Measurements from ENCODE around the gene QRICH1. TPM values are rescaled to one million over a fixed set of nuclear protein-coding genes. Genes with fewer than 3 reads are reported as not detected.
A peak's percentile ranks its signal among the peaks of the same experiment; 100 is the strongest.

QRICH1 gene
- polyA plus RNA-seq, 1 of the 3 experiments (the other 2 are of a cell fraction): 58.5 TPM

DNA sequence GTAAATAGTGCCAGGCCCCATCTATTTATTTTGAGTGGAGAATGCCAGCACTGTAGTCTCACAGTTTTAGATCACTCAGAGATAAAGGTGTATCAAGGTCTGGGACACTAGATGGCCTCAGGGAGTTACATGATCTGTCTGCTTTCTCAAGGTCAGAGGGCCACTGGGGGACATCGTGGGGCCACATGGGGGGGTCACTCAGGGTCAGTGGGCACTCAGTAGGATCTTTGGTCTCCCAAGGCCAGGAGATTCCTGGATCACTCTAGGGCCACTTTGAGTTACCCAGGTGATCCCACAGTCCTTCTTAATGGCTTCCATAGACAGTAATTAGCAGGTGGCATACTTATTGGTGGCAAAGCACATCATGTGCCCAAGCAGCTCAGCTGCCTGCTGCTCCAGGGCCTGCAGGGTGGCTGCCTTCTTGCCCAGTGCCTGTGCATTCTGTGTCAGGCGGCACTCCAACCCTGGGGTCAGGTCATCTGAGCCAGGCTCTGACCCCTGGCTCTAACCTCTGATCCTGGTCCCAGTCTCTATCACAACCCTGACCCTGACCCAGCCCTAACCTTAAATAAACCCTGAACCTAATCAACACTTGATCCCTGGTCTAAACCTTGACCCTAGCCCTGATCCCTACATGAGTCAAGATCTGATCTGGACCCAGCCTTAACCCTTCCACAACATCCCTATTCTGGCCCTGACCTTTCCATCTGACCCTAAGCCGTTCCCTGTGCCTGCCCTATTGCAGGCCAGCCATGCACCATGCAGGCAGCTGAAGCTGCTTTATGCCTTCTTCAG lies 40.8 kb upstream of the QRICH1 start:
- 56% methylated on average over 2 of the region's 3 CpGs for WGBS (ENCODE audit: low lambda C conversion rate)
- Histone ChIP-seq H3K36me3 (replicated peaks in 1 of 2; ENCODE audit: control insufficient read depth in 1 of 2, insufficient read depth in 2 of 2, low read length in 1 of 2) (peaks cover 0 to 11% of the 10 kb centered on the region in 2 experiments), H3K4me1 (ENCODE audit: control insufficient read depth in 1 of 2, insufficient read depth in 2 of 2, low read depth in 1 of 2, low read length in 1 of 2) (peaks cover 0 to 18% of the 10 kb centered on the region in 2 experiments; a peak in 1 of 4 replicates), H3K9ac (peak overlapping the region; percentile 75; the same call in 1 of the 2 replicates), H3K9me3 (no peaks in the 10 kb centered on the region), H3K4me2 (peak overlapping the region; percentile 100), H3K79me2 (ENCODE audit: insufficient read depth) (peaks cover 32% of the 10 kb centered on the region), H3K9me2 (no peaks in the 10 kb centered on the region), H4K20me1 (ENCODE audit: insufficient read depth) (no peaks in the 10 kb centered on the region), H3K27me3 (ENCODE audit: insufficient read depth) (no peaks in the 10 kb centered on the region), H3K4me3 (ENCODE audit: low read depth in 2 of 2, low read length in 1 of 2) (no peak overlapping the region), H2AFZ (ENCODE audit: low read depth) (no peak overlapping the region), H3F3A (replicated peaks; ENCODE audit: insufficient read depth) (no peaks in the 10 kb centered on the region), H3K27ac (ENCODE audit: low read depth in 2 of 2, low read length in 1 of 2) (peak overlapping the region in 1 of 2 experiments; percentile 83; a peak in 1 of 4 replicates)
- CTCF ChIA-PET: interaction anchor here (1.6 to 1.9 kb wide), 2 partner anchors 24 to 36 kb away, joined by 5 to 6 read pairs; partner anchors contain the start of gene KLHDC8B
- DNase-seq: no peak
- no peak for TF ChIP-seq ZBTB33 (IDR thresholded peaks at IDR 0.05; ENCODE audit: borderline replicate concordance, low read depth)
- no peak for TF ChIP-seq EZH2phosphoT487 (IDR thresholded peaks at IDR 0.05; ENCODE audit: borderline replicate concordance, low read depth)
- TF ChIP-seq, protein P1, sequence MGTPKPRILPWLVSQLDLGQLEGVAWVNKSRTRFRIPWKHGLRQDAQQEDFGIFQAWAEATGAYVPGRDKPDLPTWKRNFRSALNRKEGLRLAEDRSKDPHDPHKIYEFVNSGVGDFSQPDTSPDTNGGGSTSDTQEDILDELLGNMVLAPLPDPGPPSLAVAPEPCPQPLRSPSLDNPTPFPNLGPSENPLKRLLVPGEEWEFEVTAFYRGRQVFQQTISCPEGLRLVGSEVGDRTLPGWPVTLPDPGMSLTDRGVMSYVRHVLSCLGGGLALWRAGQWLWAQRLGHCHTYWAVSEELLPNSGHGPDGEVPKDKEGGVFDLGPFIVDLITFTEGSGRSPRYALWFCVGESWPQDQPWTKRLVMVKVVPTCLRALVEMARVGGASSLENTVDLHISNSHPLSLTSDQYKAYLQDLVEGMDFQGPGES (IDR thresholded peaks at IDR 0.05; ENCODE audit: low read depth, low read length): no peak
- TF ChIP-seq MXI1 (IDR thresholded peaks at IDR 0.05; ENCODE audit: low read depth, low read length): no peak
- TF ChIP-seq NFIC (IDR thresholded peaks at IDR 0.05; ENCODE audit: borderline replicate concordance): no peak
- no peak for TF ChIP-seq TAF1 (IDR thresholded peaks at IDR 0.05; ENCODE audit: borderline replicate concordance, low read depth, low read length)
- no peak for TF ChIP-seq FOSL2 (IDR thresholded peaks at IDR 0.05; ENCODE audit: borderline replicate concordance, low read depth)
- TF ChIP-seq GABPA (IDR thresholded peaks at IDR 0.05; ENCODE audit: low read depth): no peak
- TF ChIP-seq RAD21 (IDR thresholded peaks at IDR 0.05; ENCODE audit: low read length): no peak
- no peak for TF ChIP-seq USF1 (IDR thresholded peaks at IDR 0.05; ENCODE audit: borderline replicate concordance, low read depth)
- TF ChIP-seq, protein P2, sequence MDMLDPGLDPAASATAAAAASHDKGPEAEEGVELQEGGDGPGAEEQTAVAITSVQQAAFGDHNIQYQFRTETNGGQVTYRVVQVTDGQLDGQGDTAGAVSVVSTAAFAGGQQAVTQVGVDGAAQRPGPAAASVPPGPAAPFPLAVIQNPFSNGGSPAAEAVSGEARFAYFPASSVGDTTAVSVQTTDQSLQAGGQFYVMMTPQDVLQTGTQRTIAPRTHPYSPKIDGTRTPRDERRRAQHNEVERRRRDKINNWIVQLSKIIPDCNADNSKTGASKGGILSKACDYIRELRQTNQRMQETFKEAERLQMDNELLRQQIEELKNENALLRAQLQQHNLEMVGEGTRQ (IDR thresholded peaks at IDR 0.05; ENCODE audit: borderline replicate concordance, low read depth, low read length): no peak
- TF ChIP-seq, protein P3, sequence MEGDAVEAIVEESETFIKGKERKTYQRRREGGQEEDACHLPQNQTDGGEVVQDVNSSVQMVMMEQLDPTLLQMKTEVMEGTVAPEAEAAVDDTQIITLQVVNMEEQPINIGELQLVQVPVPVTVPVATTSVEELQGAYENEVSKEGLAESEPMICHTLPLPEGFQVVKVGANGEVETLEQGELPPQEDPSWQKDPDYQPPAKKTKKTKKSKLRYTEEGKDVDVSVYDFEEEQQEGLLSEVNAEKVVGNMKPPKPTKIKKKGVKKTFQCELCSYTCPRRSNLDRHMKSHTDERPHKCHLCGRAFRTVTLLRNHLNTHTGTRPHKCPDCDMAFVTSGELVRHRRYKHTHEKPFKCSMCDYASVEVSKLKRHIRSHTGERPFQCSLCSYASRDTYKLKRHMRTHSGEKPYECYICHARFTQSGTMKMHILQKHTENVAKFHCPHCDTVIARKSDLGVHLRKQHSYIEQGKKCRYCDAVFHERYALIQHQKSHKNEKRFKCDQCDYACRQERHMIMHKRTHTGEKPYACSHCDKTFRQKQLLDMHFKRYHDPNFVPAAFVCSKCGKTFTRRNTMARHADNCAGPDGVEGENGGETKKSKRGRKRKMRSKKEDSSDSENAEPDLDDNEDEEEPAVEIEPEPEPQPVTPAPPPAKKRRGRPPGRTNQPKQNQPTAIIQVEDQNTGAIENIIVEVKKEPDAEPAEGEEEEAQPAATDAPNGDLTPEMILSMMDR (IDR thresholded peaks at IDR 0.05): peak; percentile 15; the same call in 1 of the 2 replicates
- TF ChIP-seq GATA2 (CRISPR knock-in tag; IDR thresholded peaks at IDR 0.05): peak; percentile 40; the same call in 1 of the 2 replicates
- TF ChIP-seq SIN3A (IDR thresholded peaks at IDR 0.05; ENCODE audit: borderline replicate concordance, low read depth, low read length): no peak
- no peak for TF ChIP-seq TCF12 (IDR thresholded peaks at IDR 0.05)
- POLR2A ChIA-PET: interaction anchor here (0.9 to 1.6 kb wide), 2 partner anchors 105 to 205 kb away, joined by 4 to 5 read pairs; partner anchors contain the start of gene USP4

All from SK-N-SH (cell line).